HepG2 (cell line): ENCODE data around the gene SPI1. TPM values are rescaled to one million over a fixed set of nuclear protein-coding genes. Genes with fewer than 3 reads are reported as not detected.

Experiments used
- ERF ChIP-seq: IDR thresholded peaks from 2 replicates; pipeline ENCODE4 v1.6.1; 2018; ENCODE audit warnings: missing biosample characterization, missing genetic modification reagents
- TRIM24 ChIP-seq: sonication (generic); formaldehyde crosslinking; IDR thresholded peaks from 2 replicates; pipeline ENCODE4 v1.8.0; 2022; ENCODE audit warnings: mild to moderate bottlenecking, missing genetic modification reagents
- YY1 ChIP-seq: IDR thresholded peaks from 2 replicates; pipeline ENCODE4 v1.6.1; 2011; ENCODE audit warnings: low read length, low read depth, moderate library complexity, mild to moderate bottlenecking; ENCODE audit not compliant: insufficient read depth, insufficient replicate concordance
- ZNF18 ChIP-seq: sonication (generic); formaldehyde crosslinking; IDR thresholded peaks from 2 replicates; pipeline ENCODE4 v1.8.0; 2022; ENCODE audit warnings: mild to moderate bottlenecking, missing genetic modification reagents; ENCODE audit not compliant: insufficient replicate concordance
- ZNF513 ChIP-seq: sonication (generic); formaldehyde crosslinking; conservative IDR thresholded peaks from 2 replicates; pipeline ENCODE4 v1.5.0; 2020; ENCODE audit warnings: missing genetic modification reagents
- ZSCAN31 ChIP-seq: sonication (generic); formaldehyde crosslinking; IDR thresholded peaks from 2 replicates; pipeline ENCODE4 v1.5.0; 2020; ENCODE audit warnings: low read depth, mild to moderate bottlenecking, missing genetic modification reagents
- ZUFSP ChIP-seq: sonication (generic); formaldehyde crosslinking; IDR thresholded peaks from 2 replicates; pipeline ENCODE4 v1.9.0; 2021; ENCODE audit warnings: missing genetic modification reagents, mild to moderate bottlenecking, borderline replicate concordance
- polyA plus RNA-seq, 8 experiments: library from polyadenylated mRNA; depleted of rRNA in 3 of 8; stranded (reverse) in 7 of 8; unstranded in 1 of 8; fragments of >200 nt; fragmentation: Illumina TruSeq in 4 of 8; extraction: Trizol in 4 of 8; gene quantifications; 2 replicates each; pipeline versions ENCODE4 v1.2.1 to v1.2.3, GENCODE V29; 2011 to 2016; ENCODE audit warnings: low read depth in 4 of 8, missing spikeins in 1 of 8, mixed read lengths in 1 of 8; ENCODE audit not compliant: insufficient read depth in 1 of 8
- total RNA-seq, 5 experiments: library from RNA; depleted of rRNA; stranded (reverse); fragments of >200 nt; fragmentation: Illumina TruSeq; extraction: Trizol; gene quantifications; 2 replicates each; pipeline ENCODE4 v1.2.3, GENCODE V29; 2016; ENCODE audit warnings: low read depth in 1 of 5
- TF ChIP-seq, protein P1 (sequence below): sonication (generic); formaldehyde crosslinking; IDR thresholded peaks from 2 replicates; pipeline ENCODE4 v1.4.0; 2020; ENCODE audit warnings: missing genetic modification reagents

The SPI1 gene
- total and polyA plus RNA-seq, 2 of the 13 experiments (the other 11 are each of a cell fraction or from before 2014, with no cell fraction given), result not detected

- no peak for TF ChIP-seq ZNF513 (CRISPR knock-in tag)
- no peak for TF ChIP-seq TRIM24 (CRISPR knock-in tag)
- TF ChIP-seq ZNF18 (CRISPR knock-in tag), result no peak
- no peak for TF ChIP-seq YY1
- TF ChIP-seq ZUFSP (CRISPR knock-in tag), result no peak
- TF ChIP-seq, protein P1, sequence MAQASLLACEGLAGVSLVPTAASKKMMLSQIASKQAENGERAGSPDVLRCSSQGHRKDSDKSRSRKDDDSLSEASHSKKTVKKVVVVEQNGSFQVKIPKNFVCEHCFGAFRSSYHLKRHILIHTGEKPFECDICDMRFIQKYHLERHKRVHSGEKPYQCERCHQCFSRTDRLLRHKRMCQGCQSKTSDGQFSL (CRISPR knock-in tag), result no peak
- TF ChIP-seq ERF, result no peak
- 0 out of 2 replicates have a peak, but pooled peaks have one; percentile 31 for TF ChIP-seq ZSCAN31
Measured at GRCh38 chr11:47409440-47410369, 31.4 kb upstream of the SPI1 start (continued).
